Right lobe of liver (tissue), 4 donors: ENCODE measurements around the gene TSHZ1.

Experiments used
- POLR2A ChIP-seq: fragments of 450-650 bp; IDR thresholded peaks from one replicate; pipeline ENCODE4 v1.6.1; 2017; ENCODE audit warnings: antibody characterized with exemption, mild to moderate bottlenecking
- TF ChIP-seq, protein P1 (sequence below), 4 donors: fragments of 200-600 bp in 3 of 4; fragments of 450-650 bp in 1 of 4; IDR thresholded peaks; one replicate each; pipeline versions ENCODE4 v1.5.1 to v1.8.0; 2016 to 2022; ENCODE audit warnings: antibody characterized with exemption in 4 of 4, mild to moderate bottlenecking in 2 of 4
- donor health status: DM: no; HTN: no; CAD: no.
- donor health status: DM: no; HTN: no; CAD: no.
- donor health status: DM: no; HTN: yes; CAD: no.

DNA sequence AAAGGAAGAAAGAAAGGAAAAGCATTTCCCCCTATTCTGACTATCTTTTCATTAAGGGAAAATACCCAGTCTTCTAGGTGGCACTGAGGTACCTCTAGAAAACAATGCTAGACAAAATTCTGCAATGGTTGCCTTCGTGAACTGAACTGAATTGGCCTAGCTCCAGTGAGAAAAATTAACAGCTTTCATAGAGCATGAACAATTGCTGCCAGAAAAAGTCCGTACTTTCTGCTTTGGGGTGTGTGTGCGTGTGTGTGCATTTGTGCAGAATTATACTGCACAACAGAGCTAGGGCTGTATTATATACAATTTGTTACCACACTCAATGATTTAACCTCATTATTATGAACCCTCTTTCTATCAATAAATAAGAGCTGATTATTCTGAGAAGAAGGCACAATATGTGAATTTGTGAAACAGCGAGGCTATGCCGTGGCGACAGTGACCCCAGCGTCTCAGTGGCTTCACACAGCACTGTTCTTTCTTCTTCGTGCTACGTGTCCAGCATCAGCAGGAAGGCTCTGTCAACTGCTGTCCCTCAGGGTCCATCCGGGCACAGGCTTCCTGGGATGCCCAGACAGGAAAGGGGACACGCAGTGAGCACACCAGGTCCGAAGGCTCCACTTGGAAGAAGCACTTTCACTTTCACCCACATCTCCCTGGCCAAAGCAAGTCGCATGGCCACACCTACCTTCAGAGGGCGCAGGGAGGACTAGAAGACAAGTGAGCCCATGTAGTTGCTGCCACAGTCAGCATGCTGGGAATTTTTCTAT is 49.2 kb upstream of the TSHZ1 start:
- TF ChIP-seq, protein P1, sequence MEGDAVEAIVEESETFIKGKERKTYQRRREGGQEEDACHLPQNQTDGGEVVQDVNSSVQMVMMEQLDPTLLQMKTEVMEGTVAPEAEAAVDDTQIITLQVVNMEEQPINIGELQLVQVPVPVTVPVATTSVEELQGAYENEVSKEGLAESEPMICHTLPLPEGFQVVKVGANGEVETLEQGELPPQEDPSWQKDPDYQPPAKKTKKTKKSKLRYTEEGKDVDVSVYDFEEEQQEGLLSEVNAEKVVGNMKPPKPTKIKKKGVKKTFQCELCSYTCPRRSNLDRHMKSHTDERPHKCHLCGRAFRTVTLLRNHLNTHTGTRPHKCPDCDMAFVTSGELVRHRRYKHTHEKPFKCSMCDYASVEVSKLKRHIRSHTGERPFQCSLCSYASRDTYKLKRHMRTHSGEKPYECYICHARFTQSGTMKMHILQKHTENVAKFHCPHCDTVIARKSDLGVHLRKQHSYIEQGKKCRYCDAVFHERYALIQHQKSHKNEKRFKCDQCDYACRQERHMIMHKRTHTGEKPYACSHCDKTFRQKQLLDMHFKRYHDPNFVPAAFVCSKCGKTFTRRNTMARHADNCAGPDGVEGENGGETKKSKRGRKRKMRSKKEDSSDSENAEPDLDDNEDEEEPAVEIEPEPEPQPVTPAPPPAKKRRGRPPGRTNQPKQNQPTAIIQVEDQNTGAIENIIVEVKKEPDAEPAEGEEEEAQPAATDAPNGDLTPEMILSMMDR (IDR thresholded peaks at IDR 0.05): no peak
- TF ChIP-seq POLR2A: no peak
